ENCODE measurements around the gene S100A12. TPM values are rescaled to one million over a fixed set of nuclear protein-coding genes. Genes with fewer than 3 reads are reported as not detected.

Gene S100A12
- total RNA-seq, 2 donors from 2014 or later = 2.0 to 9.1 TPM

DNA sequence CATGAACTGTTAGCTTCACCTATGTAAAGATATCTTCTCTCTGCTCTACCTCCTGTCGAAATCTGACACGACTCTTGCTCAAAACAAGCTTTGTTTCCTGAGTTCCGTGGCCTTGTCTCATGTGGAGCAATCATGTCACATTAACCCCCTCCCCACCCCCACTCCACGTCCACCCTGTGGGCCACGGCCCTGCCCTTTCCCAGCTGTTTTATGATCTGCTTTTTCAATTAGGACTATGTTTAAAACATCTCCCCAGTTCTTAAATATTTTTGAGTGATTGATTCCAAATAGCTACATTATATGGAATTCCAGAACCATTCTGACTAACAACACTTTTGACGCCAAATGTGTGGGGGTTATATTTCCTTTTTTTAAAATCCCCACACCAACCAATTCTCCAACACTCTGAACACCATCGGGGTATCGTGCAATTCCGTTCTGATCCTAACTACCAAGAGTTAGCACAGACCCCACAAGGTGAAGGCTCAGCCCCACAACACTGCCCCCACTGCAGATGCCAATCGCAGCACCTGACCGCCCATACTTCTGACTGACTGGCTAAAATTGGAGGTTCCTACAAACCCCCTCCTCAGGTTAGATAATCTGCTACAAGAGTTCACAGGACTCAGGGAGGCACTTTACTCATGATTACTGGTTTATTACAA, 28.1 kb upstream of the S100A12 start:
- DNase-seq = no peak
- no peak for ATAC-seq
- no peaks in the 10 kb centered on the region for H3K9me3 ChIP-seq (ENCODE audit: control insufficient read depth, low read length, poor library complexity, severe bottlenecking)
- Mint-ChIP-seq H3K27ac (no peak overlapping the region), H3K4me3 (peak overlapping the region; percentile 31), H3K27me3 (peaks cover 17% of the 10 kb centered on the region), H3K36me3 (ENCODE audit: low read depth) (no peaks in the 10 kb centered on the region), H3K4me1 (peaks cover 8% of the 10 kb centered on the region)

DNA sequence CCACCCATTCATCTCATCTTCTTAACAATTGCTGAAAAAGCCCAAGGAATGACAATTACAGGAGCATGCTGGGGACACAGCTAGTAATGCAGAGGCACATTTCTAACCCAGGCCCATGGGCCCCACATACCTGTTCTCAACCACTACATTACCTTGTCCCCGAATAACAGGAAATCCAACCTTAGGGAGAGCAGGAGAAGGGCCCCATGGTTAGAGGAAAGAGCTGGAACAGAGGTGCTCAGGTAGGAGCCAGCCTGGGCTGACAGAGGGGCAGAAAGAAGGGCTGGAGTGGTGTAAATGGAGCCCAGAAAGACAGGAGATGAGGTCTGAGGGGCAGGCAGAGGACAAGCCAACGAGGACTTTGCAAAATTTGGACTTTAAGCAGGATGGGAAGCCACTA, 26.8 kb upstream of the S100A12 start:
- no peaks in the 10 kb centered on the region for H3K9me3 ChIP-seq (ENCODE audit: control insufficient read depth, low read length, poor library complexity, severe bottlenecking)
- Mint-ChIP-seq H3K4me1 (peaks cover 8% of the 10 kb centered on the region), H3K36me3 (ENCODE audit: low read depth) (peaks cover 2% of the 10 kb centered on the region), H3K27ac (no peak overlapping the region), H3K27me3 (peaks cover 23% of the 10 kb centered on the region), H3K4me3 (no peak overlapping the region)
- DNase-seq (no peak), ATAC-seq (no peak)

DNA sequence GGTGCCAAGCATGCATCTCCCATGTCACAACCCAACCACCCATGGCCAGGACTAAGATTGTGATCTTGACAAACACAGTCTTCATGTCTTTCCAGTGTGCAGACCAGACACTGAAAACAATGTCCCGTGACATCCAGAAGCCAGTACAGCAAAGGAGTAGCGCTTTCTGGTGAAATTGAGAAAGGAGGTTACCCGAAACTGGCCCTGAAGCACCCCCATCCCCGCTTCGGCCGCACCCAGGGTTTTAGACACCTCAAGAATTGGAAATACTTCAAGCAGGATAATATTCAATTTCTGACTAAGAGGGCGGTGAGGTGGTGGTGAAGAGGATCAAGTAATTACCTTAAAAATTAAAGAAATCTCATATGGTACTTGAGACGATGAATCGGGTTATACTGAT, 26.0 kb upstream of the S100A12 start:
- no peak overlapping the region for H3K27ac Mint-ChIP-seq
- peaks cover 5% of the 10 kb centered on the region for H3K4me1 Mint-ChIP-seq
- peaks cover 2% of the 10 kb centered on the region for H3K36me3 Mint-ChIP-seq (ENCODE audit: low read depth)
- ATAC-seq (no peak), DNase-seq (no peak)
- peaks cover 30% of the 10 kb centered on the region for H3K27me3 Mint-ChIP-seq
- no peak overlapping the region for H3K4me3 Mint-ChIP-seq
- no peaks in the 10 kb centered on the region for H3K9me3 ChIP-seq (ENCODE audit: control insufficient read depth, low read length, poor library complexity, severe bottlenecking)

DNA sequence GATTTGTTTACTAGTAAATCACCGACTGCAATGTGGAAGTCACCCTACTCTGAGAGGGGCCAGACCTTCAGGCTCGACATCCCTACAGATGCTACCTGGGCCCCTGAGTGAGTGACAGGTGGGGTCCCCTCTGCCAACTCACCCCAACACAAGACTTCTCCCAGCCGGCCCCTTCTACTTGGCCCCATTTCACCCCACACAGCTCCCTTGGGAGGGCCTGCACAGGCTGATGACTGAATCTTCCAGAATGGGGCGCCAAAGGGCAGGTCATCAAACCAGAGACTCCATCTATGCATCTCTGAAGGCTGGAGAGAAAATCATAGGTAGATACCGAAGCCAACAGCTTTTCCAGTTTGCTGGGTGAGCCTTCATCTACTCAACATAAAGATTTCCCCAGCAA, 24.8 kb upstream of the S100A12 start:
- no peak for DNase-seq
- Mint-ChIP-seq H3K27ac (no peak overlapping the region), H3K4me1 (peaks cover 5% of the 10 kb centered on the region), H3K36me3 (ENCODE audit: low read depth) (peaks cover 2% of the 10 kb centered on the region), H3K27me3 (peaks cover 43% of the 10 kb centered on the region), H3K4me3 (no peak overlapping the region)
- no peak for ATAC-seq
- H3K9me3 ChIP-seq (ENCODE audit: control insufficient read depth, low read length, poor library complexity, severe bottlenecking) = no peaks in the 10 kb centered on the region

DNA sequence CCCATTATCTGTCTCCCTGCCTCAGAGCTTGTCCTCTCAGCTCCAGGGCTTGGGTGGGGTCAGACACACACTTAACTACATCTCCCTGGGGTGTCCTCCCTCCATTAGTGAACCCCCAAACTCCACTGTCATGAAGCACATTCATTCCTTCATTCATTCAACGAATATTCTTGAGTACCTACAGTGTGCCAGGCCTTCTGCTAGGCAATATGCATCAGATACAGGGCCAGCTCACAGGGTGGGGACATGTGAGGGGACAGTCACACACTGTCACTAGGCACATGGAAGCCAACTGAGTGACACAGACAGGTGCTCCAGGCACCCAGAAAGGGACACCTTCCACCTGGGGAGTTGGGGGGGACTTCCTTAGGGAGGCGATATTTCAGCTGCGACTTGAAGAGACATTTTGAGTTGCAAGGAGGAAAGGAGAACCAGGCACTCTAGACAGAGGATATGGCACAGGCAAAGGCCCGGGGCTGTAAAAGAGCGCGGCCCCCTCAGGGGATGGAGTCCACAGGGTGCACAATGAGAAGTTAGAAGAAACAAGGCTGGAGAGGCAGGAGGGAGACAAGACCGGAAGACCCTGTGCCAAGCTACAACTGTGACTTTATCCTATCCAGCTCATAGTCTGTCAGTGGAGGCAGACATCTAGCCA, 24.1 kb upstream of the S100A12 start:
- Mint-ChIP-seq H3K27ac (no peak overlapping the region), H3K4me1 (peaks cover 3% of the 10 kb centered on the region), H3K27me3 (peaks cover 50% of the 10 kb centered on the region), H3K4me3 (no peak overlapping the region), H3K36me3 (ENCODE audit: low read depth) (peaks cover 2% of the 10 kb centered on the region)
- no peaks in the 10 kb centered on the region for H3K9me3 ChIP-seq (ENCODE audit: control insufficient read depth, low read length, poor library complexity, severe bottlenecking)
- no peak for DNase-seq
- ATAC-seq = no peak

DNA sequence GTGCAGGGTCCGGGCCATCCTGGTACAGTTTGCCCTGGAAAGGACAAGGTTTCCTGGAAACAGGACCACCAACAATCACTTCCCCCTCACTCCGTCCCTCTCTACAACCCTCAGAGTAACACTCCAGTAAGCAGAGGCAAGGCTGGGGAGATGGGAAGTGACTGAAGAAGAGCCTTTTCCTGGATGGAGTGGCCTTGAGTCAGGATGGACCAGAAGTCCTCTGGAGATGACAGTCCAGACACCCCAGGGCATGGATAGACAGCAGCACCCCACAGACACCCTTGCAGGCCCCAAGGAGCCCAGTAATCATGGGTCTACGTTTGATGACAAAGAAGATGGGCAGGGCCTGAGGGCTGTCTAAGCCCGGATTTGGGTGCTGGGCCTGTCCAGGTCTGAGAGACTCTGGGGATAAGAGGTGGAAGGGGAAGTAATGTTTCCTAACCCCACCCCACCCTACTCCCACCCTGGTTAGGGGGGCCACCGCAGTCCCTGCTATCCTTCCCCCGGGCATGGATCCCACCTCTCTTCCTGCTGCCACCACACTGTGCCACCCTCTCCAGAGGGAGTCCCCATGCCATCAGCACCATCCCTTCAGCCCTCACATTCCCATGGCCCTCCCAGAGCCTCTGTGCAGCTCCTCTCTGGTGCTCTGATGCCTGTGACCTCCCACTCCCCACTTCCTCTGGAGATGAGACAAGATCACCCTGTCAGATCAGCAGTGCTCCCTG, 22.7 kb upstream of the S100A12 start:
- no peak for DNase-seq
- peaks cover 64% of the 10 kb centered on the region for H3K27me3 Mint-ChIP-seq
- peaks cover 2% of the 10 kb centered on the region for H3K36me3 Mint-ChIP-seq (ENCODE audit: low read depth)
- H3K4me1 Mint-ChIP-seq = peaks cover 2% of the 10 kb centered on the region
- no peak overlapping the region for H3K27ac Mint-ChIP-seq
- no peaks in the 10 kb centered on the region for H3K9me3 ChIP-seq (ENCODE audit: control insufficient read depth, low read length, poor library complexity, severe bottlenecking)
- ATAC-seq = no peak
- H3K4me3 Mint-ChIP-seq = no peak overlapping the region

DNA sequence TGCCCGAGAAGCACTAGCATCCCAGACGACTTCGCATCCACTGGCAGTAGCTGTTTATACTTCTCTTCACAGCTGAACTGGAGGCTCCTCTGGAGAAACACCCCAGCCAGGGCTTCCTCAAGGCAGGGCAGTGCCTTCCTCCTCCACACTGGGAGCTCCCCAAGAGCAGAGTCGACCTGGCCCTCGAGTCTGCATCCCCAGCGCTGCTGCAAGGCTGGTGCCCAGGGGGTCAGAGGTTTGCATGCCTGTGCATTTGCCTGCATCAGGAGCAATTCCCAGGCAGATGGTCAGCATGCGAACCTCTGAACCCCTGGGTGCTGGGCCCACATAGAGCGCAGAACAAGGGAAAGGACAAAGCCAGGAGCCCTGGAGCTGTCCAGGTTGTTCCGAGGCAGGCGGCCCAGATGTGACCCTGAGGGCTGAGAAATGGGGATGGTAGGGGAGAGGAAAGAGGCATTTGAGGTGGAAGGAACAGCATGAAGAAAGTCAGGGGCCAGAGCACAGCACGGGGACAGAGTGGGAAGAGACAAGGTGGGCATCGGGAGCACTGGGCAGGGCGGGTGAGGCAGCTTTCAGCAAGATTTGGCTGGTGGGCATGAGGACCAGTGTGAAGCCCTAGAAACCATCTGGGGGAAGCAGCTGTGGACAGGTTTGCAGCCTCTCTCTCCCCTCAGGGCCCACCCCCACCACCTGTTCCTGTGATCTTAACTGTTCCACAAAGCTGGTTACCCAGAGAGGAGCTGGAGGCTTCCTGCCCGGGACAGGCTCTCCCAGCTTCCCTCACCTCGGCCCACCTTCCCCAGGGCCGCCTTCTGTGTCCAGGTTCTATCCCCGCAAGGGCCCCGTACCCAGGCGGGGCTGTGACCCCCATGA, 21.9 kb upstream of the S100A12 start:
- peaks cover 71% of the 10 kb centered on the region for H3K27me3 Mint-ChIP-seq
- DNase-seq = no peak
- H3K36me3 Mint-ChIP-seq (ENCODE audit: low read depth) = peaks cover 2% of the 10 kb centered on the region
- H3K4me1 Mint-ChIP-seq = peaks cover 2% of the 10 kb centered on the region
- no peak for ATAC-seq
- H3K9me3 ChIP-seq (ENCODE audit: control insufficient read depth, low read length, poor library complexity, severe bottlenecking) = no peaks in the 10 kb centered on the region
- H3K27ac Mint-ChIP-seq = peak overlapping the region; percentile 41
- no peak overlapping the region for H3K4me3 Mint-ChIP-seq

DNA sequence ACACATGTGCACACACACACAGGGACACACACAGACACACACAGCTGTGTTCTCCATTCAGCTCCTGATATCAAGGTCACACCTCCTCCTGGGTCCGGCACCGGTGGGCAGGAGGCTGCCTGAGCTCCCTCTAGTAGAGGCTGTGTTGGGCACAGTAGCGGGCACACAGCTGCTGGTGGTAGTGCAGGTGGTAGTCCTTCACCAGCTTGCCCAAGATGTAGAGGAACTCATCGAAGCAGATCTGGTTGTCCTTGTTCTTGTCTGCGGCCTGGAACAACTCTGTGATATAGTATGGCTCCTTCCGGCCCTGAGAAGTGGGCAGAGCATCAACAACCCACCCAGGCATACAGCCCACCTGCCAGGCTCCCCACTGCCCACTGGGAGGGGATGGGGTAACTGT, 21.0 kb upstream of the S100A12 start:
- H3K36me3 Mint-ChIP-seq (ENCODE audit: low read depth) = peaks cover 2% of the 10 kb centered on the region
- DNase-seq = no peak
- peaks cover 73% of the 10 kb centered on the region for H3K27me3 Mint-ChIP-seq
- no peaks in the 10 kb centered on the region for H3K4me1 Mint-ChIP-seq
- H3K4me3 Mint-ChIP-seq = no peak overlapping the region
- peak overlapping the region; percentile 8 for H3K27ac Mint-ChIP-seq
- no peaks in the 10 kb centered on the region for H3K9me3 ChIP-seq (ENCODE audit: control insufficient read depth, low read length, poor library complexity, severe bottlenecking)
- no peak for ATAC-seq

DNA sequence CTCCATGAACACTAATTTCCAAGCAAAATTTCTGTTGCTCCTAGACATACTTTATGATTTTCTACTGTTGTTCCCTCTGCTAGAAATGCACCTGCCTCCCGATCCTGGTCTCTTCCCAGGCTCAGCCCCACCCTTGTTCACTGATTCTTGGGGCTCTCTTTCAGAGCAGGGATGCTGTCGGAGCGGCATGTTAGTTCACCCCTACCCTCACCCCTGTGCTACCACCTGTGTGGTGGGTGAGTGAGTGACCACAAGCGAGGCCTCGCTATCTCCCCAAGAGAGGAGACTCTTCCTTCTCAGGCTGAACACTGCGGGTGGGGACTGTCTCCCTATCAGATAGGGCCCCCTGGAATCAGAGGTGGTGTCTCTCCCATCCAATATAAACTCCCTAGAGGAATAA, 20.4 kb upstream of the S100A12 start:
- no peak for ATAC-seq
- H3K9me3 ChIP-seq (ENCODE audit: control insufficient read depth, low read length, poor library complexity, severe bottlenecking) = no peaks in the 10 kb centered on the region
- H3K27ac Mint-ChIP-seq = peak overlapping the region; percentile 8
- no peak overlapping the region for H3K4me3 Mint-ChIP-seq
- H3K27me3 Mint-ChIP-seq = peaks cover 80% of the 10 kb centered on the region
- H3K36me3 Mint-ChIP-seq (ENCODE audit: low read depth) = peaks cover 2% of the 10 kb centered on the region
- no peak for DNase-seq
- H3K4me1 Mint-ChIP-seq = peaks cover 1% of the 10 kb centered on the region

DNA sequence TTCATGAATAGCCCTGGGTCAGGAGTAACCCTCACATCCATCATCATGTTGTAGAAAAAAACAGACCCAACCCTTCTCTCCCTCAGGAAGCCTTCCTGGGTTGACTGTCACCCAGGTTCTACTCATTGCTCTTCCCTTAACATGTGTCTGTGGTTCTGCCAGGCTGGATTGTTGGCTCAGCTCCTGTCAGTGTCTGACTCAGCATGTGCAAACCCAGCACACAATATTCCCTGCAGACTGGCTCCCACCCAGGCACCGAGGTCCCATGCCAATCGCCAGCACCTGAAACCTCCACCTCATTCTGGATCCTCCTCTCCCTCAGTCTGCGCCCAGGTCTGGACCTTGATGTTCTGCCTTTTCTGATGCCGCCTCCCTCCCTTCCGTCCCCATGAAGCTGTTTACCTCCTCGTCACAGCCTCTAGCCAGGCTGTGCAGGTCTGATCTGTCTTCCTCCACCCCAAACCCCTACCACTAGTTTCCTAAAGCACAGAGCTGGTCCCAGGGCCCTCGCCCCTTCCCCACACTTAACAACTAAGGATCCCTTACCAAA, 19.8 kb upstream of the S100A12 start:
- Mint-ChIP-seq H3K27ac (no peak overlapping the region), H3K27me3 (peaks cover 86% of the 10 kb centered on the region), H3K4me3 (no peak overlapping the region), H3K36me3 (ENCODE audit: low read depth) (peaks cover 2% of the 10 kb centered on the region), H3K4me1 (peaks cover 2% of the 10 kb centered on the region)
- ATAC-seq (no peak), DNase-seq (no peak)
- H3K9me3 ChIP-seq (ENCODE audit: control insufficient read depth, low read length, poor library complexity, severe bottlenecking) = no peaks in the 10 kb centered on the region

DNA sequence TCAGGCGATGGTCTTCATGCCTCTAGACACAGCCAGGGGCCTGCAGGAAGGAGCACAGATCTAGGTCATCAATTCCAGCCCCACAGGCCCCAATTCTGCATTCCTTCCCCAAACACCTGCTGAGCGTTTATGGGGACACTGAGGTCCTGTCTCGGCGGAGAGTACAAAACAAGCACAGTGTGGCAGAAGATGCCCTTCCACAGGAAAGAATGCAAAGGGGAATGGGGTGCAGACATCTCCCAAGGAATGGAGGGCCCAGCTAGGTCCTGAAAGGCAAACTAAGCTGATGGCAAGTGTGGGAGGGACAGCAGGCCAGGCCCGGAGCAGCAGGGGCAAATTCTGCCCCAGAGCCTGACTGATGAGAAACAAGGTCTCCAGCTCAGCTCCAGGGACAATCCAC, 19.0 kb upstream of the S100A12 start:
- no peak overlapping the region for H3K4me3 Mint-ChIP-seq
- peaks cover 2% of the 10 kb centered on the region for H3K4me1 Mint-ChIP-seq
- H3K9me3 ChIP-seq (ENCODE audit: control insufficient read depth, low read length, poor library complexity, severe bottlenecking) = no peaks in the 10 kb centered on the region
- no peak for DNase-seq
- peaks cover 87% of the 10 kb centered on the region for H3K27me3 Mint-ChIP-seq
- no peak overlapping the region for H3K27ac Mint-ChIP-seq
- peaks cover 2% of the 10 kb centered on the region for H3K36me3 Mint-ChIP-seq (ENCODE audit: low read depth)
- ATAC-seq = no peak

DNA sequence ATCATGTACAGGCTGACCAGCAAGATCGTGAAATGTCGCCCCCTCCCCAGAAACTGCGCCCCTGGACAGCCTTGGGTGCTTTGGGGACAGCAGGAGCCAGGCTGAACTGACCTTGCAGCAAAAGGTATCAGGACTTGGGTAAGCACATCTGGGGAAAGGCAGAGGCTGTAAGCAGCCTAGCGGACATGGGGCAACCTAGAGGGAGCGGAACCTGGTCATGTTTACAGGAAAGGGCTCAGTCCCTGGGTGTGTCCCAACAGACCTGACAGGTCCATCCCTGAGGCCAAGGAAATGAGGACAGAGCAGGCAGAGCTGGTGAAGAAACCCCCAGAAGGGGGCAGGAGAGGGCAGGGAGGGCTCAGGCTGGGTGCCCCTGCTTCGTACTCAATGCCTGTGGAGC, 18.5 kb upstream of the S100A12 start:
- DNase-seq = no peak
- peaks cover 2% of the 10 kb centered on the region for H3K36me3 Mint-ChIP-seq (ENCODE audit: low read depth)
- peaks cover 2% of the 10 kb centered on the region for H3K4me1 Mint-ChIP-seq
- H3K4me3 Mint-ChIP-seq = no peak overlapping the region
- H3K27ac Mint-ChIP-seq = no peak overlapping the region
- peaks cover 86% of the 10 kb centered on the region for H3K27me3 Mint-ChIP-seq
- no peak for ATAC-seq
- no peaks in the 10 kb centered on the region for H3K9me3 ChIP-seq (ENCODE audit: control insufficient read depth, low read length, poor library complexity, severe bottlenecking)

DNA sequence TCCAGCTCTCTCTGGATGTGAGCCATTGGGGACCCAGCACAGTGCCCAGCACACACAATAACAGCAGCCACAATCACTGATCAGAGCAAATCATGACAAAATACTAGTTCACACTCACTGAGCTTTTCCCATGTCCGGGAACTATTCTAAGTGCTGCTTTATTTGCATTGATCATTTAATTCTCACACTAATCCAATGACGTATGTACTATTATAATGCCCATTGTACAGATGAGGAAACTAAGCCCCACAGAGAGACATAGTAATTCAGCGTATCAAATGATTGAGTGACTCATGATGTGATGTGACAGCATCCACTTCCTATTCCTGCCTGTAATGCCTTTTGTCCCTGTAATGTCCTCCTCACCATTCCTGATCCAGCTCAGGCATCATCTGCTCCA, 17.4 kb upstream of the S100A12 start:
- no peaks in the 10 kb centered on the region for H3K9me3 ChIP-seq (ENCODE audit: control insufficient read depth, low read length, poor library complexity, severe bottlenecking)
- peaks cover 2% of the 10 kb centered on the region for H3K36me3 Mint-ChIP-seq (ENCODE audit: low read depth)
- no peak overlapping the region for H3K4me3 Mint-ChIP-seq
- H3K27me3 Mint-ChIP-seq = peaks cover 83% of the 10 kb centered on the region
- no peak overlapping the region for H3K27ac Mint-ChIP-seq
- ATAC-seq (no peak), DNase-seq (no peak)
- peaks cover 2% of the 10 kb centered on the region for H3K4me1 Mint-ChIP-seq

All from T-helper 17 cell (primary cell).